ENCODE results near the gene MMP1.

Gene MMP1

DNA sequence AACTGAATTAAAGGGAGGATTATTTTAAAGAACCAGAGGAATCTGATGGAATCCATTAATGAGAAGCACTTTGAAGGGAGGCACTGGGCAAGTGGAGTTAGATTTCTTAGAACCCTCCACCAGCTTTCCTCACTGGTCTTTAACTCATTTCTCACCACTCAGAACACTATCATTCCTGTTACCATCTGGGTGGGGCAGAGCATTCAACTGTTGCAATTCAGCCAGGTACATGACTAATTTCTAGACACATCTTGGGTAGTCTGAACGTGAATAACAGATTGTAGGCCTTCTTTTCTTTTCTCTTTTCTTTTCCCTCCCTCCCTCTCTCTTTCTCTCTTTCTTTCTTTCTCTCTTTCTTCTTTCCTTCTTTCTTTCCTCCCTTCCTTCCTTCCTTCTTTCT is 15.5 kb upstream of the MMP1 start:
- H3K4me1 ChIP-seq (ENCODE audit: insufficient read depth, low read length), result no peaks in the 10 kb centered on the region
- TF ChIP-seq, protein P1, sequence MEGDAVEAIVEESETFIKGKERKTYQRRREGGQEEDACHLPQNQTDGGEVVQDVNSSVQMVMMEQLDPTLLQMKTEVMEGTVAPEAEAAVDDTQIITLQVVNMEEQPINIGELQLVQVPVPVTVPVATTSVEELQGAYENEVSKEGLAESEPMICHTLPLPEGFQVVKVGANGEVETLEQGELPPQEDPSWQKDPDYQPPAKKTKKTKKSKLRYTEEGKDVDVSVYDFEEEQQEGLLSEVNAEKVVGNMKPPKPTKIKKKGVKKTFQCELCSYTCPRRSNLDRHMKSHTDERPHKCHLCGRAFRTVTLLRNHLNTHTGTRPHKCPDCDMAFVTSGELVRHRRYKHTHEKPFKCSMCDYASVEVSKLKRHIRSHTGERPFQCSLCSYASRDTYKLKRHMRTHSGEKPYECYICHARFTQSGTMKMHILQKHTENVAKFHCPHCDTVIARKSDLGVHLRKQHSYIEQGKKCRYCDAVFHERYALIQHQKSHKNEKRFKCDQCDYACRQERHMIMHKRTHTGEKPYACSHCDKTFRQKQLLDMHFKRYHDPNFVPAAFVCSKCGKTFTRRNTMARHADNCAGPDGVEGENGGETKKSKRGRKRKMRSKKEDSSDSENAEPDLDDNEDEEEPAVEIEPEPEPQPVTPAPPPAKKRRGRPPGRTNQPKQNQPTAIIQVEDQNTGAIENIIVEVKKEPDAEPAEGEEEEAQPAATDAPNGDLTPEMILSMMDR (IDR thresholded peaks at IDR 0.05; ENCODE audit: borderline replicate concordance, extremely low read depth, low read length, poor library complexity, severe bottlenecking), result no peak
- TF ChIP-seq EZH2 (IDR thresholded peaks at IDR 0.05; ENCODE audit: borderline replicate concordance, low read depth, low read length, severe bottlenecking), result no peak

DNA sequence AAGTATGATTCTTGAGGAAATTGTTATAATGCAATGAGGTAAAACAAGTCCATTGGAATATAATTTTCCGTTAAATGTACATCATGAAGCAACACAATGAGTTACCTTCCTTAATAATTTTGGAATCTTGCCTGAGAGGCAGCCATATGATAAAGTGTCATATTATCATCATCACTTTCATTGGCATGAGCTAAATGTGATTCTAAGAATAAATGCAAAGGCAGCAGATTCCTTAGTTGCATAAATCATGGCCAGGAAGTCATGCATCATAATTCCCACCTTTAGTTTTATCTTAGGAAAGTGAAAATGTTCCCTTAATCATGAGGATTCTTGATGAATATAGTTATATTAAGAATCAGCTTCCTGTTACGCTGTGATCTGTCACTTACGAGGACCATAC is 14.2 kb upstream of the MMP1 start:
- Histone ChIP-seq H3K9me3 (ENCODE audit: insufficient read depth, low read length, severe bottlenecking) (no peaks in the 10 kb centered on the region), H2AFZ (ENCODE audit: low read depth, low read length) (no peak overlapping the region), H3K36me3 (ENCODE audit: insufficient read depth, low read length) (no peaks in the 10 kb centered on the region), H3K4me1 (ENCODE audit: insufficient read depth, low read length) (no peaks in the 10 kb centered on the region), H3K27me3 (ENCODE audit: insufficient read depth, low read length, poor library complexity) (peaks cover 5% of the 10 kb centered on the region), H3K4me3 (ENCODE audit: low read depth in 1 of 2, low read length in 2 of 2) (no peak overlapping the region), H3K79me2 (ENCODE audit: insufficient read depth, low read length) (no peaks in the 10 kb centered on the region), H3K27ac (ENCODE audit: low read length) (no peak overlapping the region), H4K20me1 (ENCODE audit: insufficient read depth, low read length) (no peaks in the 10 kb centered on the region), H3K4me2 (ENCODE audit: insufficient read depth, low read length) (no peak overlapping the region), H3K9ac (ENCODE audit: low read depth, low read length) (no peak overlapping the region)
- ATAC-seq (ENCODE audit: insufficient read depth, low read depth) (no peak), DNase-seq (no peak)
- TF ChIP-seq, protein P1 (IDR thresholded peaks at IDR 0.05; ENCODE audit: borderline replicate concordance, extremely low read depth, low read length, poor library complexity, severe bottlenecking), result no peak
- no peak for TF ChIP-seq EZH2 (IDR thresholded peaks at IDR 0.05; ENCODE audit: borderline replicate concordance, low read depth, low read length, severe bottlenecking)

More for the DNA sequence above, 15.5 kb upstream of the MMP1 start:
- Histone ChIP-seq H2AFZ (ENCODE audit: low read depth, low read length) (no peak overlapping the region), H3K36me3 (ENCODE audit: insufficient read depth, low read length) (no peaks in the 10 kb centered on the region), H3K27me3 (ENCODE audit: insufficient read depth, low read length, poor library complexity) (peaks cover 5% of the 10 kb centered on the region), H3K9ac (ENCODE audit: low read depth, low read length) (no peak overlapping the region), H3K4me3 (ENCODE audit: low read depth in 1 of 2, low read length in 2 of 2) (no peak overlapping the region), H3K79me2 (ENCODE audit: insufficient read depth, low read length) (no peaks in the 10 kb centered on the region), H3K4me2 (ENCODE audit: insufficient read depth, low read length) (no peak overlapping the region), H4K20me1 (ENCODE audit: insufficient read depth, low read length) (no peaks in the 10 kb centered on the region), H3K9me3 (ENCODE audit: insufficient read depth, low read length, severe bottlenecking) (no peaks in the 10 kb centered on the region), H3K27ac (ENCODE audit: low read length) (no peak overlapping the region)
- DNase-seq, result no peak
- ATAC-seq (ENCODE audit: insufficient read depth, low read depth), result no peak

DNA sequence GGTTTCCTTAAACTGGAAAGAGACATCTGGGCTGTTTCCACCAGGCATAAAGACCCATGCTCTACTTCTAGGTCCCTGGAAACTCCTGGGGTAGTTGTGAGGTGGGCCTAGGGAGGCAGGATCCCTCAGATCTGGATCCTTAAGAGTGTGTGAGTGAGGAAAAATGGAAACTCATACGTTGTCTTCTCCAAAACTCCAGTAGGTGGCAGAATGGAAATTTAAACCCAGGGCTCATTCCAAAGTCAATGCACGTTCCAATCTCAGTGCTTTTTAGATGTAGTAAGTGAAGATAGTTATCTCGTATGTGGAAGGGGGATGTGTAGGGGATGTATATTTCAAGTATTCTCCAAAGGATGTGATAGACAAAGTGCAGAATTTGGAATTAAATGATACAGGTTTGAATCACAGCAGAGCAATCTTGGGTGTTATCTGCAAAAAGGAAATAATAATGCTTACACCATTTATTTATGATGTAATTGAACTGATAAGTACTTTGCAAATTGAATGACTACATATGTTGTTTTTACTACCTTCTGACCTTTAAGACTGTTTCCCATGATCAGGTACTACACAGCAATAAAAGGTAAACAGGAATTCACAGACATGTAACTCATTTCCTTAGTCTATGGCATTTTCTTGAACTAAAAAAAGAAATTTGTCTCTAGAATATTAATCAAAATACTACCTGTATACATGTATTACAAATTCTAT is 13.1 kb upstream of the MMP1 start:
- Histone ChIP-seq H3K36me3 (ENCODE audit: insufficient read depth, low read length) (no peaks in the 10 kb centered on the region), H4K20me1 (ENCODE audit: insufficient read depth, low read length) (no peaks in the 10 kb centered on the region)

More for the DNA sequence above, 13.1 kb upstream of the MMP1 start:
- H3K4me2 ChIP-seq (ENCODE audit: insufficient read depth, low read length), result no peak overlapping the region
- no peaks in the 10 kb centered on the region for H3K4me1 ChIP-seq (ENCODE audit: insufficient read depth, low read length)
- no peak for DNase-seq
- no peak overlapping the region for H3K4me3 ChIP-seq (ENCODE audit: low read depth in 1 of 2, low read length in 2 of 2)
- no peaks in the 10 kb centered on the region for H3K9me3 ChIP-seq (ENCODE audit: insufficient read depth, low read length, severe bottlenecking)
- H2AFZ ChIP-seq (ENCODE audit: low read depth, low read length), result no peak overlapping the region
- H3K9ac ChIP-seq (ENCODE audit: low read depth, low read length), result no peak overlapping the region
- peaks cover 5% of the 10 kb centered on the region for H3K27me3 ChIP-seq (ENCODE audit: insufficient read depth, low read length, poor library complexity)
- H3K27ac ChIP-seq (ENCODE audit: low read length), result no peak overlapping the region
- no peaks in the 10 kb centered on the region for H3K79me2 ChIP-seq (ENCODE audit: insufficient read depth, low read length)
- ATAC-seq (ENCODE audit: insufficient read depth, low read depth), result no peak
- TF ChIP-seq, protein P1 (IDR thresholded peaks at IDR 0.05; ENCODE audit: borderline replicate concordance, extremely low read depth, low read length, poor library complexity, severe bottlenecking), result peak; percentile 48
- no peak for TF ChIP-seq EZH2 (IDR thresholded peaks at IDR 0.05; ENCODE audit: borderline replicate concordance, low read depth, low read length, severe bottlenecking)

Measured in DND-41 (cell line).